HG03457 (cell line): ENCODE results near the gene LBHD1.
"Not testable (repeated sequence)": the region's sequence is repeated elsewhere in the genome, so short reads cannot be mapped to it uniquely, and the experiment has no call there.

Source experiments
- ATAC-seq: cut with Tn5 transposase; IDR thresholded peaks from one replicate; pipeline ENCODE4 v1.9.1; 2021; ENCODE audit warnings: moderate number of reproducible peaks; ENCODE audit not compliant: unreplicated experiment

Gene LBHD1

GRCh38 chr11:62621567-62622470 is 50.2 kb downstream of the LBHD1 start, which contains the start of gene B3GAT3:
B3GAT3 (minus strand) TSS chr11:62621986; CDS start chr11:62621947, 39 bp downstream.
- peak; percentile 79 for ATAC-seq

- no peak for ATAC-seq
Observed at GRCh38 chr11:62621027-62621566, 51.0 kb downstream of the LBHD1 start.

- ATAC-seq = not testable (repeated sequence)
Observed at GRCh38 chr11:62616957-62617356, 55.1 kb downstream of the LBHD1 start.

GRCh38 chr11:62615521-62615920 is 56.5 kb downstream of the LBHD1 start:
- no peak for ATAC-seq

- no peak for ATAC-seq
Observed at GRCh38 chr11:62614275-62614674, 57.8 kb downstream of the LBHD1 start.

- no peak for ATAC-seq
Observed at GRCh38 chr11:62613291-62613778, 58.7 kb downstream of the LBHD1 start.
